Left colon (tissue), 2 donors: ENCODE results near the gene RETREG1. TPM values are rescaled to one million over a fixed set of nuclear protein-coding genes. Genes with fewer than 3 reads are reported as not detected.
"Not testable (repeated sequence)": the region's sequence is repeated elsewhere in the genome, so short reads cannot be mapped to it uniquely, and the experiment has no call there.

Source experiments
- ATAC-seq: fragments of 200-7000 bp; cut with Tn5 transposase; one replicate; pipeline ENCODE4 v1.9.1; 2020; ENCODE audit warnings: mild to moderate bottlenecking, moderate library complexity
- DNase-seq, 2 donors: peaks; one replicate each; pipeline ENCODE4 v3.0.0-alpha.2; 2020
- intact Hi-C, 2 donors: fragments of 100-400 bp; cut with DNase I in 1 of 2; cut with micrococcal nuclease in 1 of 2; formaldehyde crosslinking; loops; one replicate each; pipeline versions ENCODE4 v1.11.2 to v1.14.0; 2022; cut with DNase I, micrococcal nuclease
- total RNA-seq, 2 donors: library from RNA; stranded (reverse); fragmentation: NEBNext Ultra II Directional; extraction: Animal tissue kit (Norgen Biotek cat#: 25700); gene quantifications; one replicate each; pipeline ENCODE4 v1.2.1, GENCODE V29; 2021
- donor health status: DM: no; HTN: no; CAD: no.
- donor health status: DM: yes; HTN: yes; CAD: no.

Gene RETREG1
- total RNA-seq, 2 donors from 2014 or later = 63.7 to 100 TPM

DNA sequence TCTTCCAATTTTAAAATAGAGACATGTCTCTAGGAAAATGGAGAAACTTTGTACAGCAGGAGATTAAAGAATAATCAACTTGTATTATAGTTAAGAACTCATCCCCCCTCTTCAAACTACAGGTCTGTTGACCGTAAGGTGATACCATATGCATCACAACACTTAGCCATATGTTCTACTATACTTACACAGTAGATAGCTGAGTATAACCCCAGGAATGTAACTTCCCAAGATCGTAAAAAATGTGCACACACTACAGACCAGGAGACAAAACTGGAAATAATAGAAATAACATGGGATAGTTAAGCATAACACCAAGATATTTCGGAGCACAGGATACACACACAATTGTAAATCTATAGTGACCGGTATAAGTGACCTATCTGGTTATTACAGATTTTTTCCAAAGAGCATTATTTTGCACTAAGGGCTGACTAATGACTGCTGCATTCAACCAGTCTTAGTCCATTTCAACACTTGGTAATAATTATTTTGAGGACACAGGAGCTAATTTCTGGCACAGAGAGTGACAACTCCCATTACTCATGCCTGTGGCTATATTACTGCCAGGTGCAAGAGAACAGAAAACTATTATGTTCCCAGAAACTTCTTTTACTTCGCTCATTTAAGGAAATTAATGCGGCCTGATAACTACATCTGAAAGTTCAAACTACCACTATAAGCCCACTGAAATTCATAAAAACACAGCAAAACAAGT lies 135.8 kb downstream of the RETREG1 start:
- ATAC-seq = no peak
- intact Hi-C loops = loop anchor here in 1 of 2 donors (10.0 kb wide), 1 partner anchor 184 kb away; no protein-coding TSS in a partner anchor
- DNase-seq = no peak

DNA sequence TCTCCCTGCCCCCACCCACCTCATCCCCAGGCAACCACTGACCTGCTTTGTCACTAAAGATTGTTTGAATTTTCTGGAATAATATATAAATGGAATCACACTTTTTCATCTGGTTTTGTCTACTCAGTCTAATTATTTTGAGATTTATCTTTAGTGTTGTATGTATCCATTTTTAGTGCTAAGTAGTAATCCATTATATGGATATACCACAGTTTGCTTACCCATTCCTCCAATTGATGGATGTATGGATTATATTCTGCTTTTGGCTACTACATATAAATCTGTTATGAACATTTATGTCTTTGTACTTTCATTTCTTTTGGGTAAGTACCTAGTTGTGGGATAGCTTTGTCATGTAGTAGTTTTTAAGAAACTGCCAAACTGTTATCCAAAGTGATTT lies 136.7 kb downstream of the RETREG1 start:
- intact Hi-C loops = loop anchor here in 1 of 2 donors (10.0 kb wide), 1 partner anchor 185 kb away; no protein-coding TSS in a partner anchor
- ATAC-seq (no peak), DNase-seq (no peak)

DNA sequence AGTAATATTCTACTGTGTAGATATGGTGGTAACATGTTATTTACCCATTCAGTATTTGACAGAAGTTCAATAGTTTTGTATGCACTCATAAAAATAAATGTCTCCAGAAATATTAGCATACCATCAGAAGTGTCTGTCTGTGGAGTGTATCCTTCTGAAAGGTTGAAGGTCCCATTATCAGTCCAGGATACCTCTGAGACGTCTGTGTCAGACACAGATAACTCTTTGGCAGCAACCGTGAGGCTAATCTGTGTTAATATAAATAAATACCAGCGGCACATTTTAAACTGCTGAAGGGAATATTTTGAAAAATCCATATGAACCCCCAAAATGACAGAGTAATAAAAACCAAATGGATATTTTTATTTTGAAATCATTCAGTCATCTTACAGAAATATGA lies 139.3 kb downstream of the RETREG1 start:
- DNase-seq = no peak
- intact Hi-C loops = no loop called here
- ATAC-seq = no peak

DNA sequence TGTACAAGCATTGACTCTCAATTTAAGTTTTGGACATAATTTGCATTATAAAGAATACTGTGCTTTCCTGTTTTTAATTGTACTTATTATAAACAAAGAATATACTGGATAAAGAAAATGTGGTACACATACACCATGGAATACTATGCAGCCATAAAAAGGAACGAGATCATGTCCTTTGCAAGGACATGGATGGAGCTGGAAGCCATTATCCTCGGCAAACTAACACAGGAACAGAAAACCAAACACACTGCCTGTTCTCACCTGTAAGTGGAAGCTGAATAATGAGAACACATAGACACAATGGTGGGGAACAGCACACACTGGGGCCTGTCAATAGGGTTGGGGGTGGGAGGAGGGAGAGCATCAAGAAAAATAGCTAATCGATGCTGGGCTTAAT lies 140.4 kb downstream of the RETREG1 start:
- ATAC-seq, intact Hi-C loops, DNase-seq: not testable (repeated sequence)

DNA sequence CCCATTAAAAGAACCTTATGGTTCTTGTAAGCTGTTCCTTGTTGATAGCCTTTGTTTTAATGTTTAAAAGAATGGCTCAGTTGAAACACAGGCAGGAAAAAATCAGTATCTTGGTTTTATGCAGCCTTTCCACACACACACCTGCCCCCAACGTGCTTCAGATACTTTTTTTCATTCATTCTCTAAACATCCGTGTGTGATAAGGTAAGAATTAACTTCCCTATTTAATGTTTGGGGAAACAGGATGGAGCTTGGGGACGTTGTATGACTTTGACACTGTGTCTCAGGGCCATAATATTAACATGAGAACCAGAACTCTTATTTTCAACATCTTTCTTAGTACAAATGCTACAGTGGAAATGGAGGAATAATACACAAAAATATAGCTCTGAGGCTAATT lies 145.4 kb downstream of the RETREG1 start:
- intact Hi-C loops = no loop called here
- no peak for DNase-seq
- peak; percentile 57 for ATAC-seq

DNA sequence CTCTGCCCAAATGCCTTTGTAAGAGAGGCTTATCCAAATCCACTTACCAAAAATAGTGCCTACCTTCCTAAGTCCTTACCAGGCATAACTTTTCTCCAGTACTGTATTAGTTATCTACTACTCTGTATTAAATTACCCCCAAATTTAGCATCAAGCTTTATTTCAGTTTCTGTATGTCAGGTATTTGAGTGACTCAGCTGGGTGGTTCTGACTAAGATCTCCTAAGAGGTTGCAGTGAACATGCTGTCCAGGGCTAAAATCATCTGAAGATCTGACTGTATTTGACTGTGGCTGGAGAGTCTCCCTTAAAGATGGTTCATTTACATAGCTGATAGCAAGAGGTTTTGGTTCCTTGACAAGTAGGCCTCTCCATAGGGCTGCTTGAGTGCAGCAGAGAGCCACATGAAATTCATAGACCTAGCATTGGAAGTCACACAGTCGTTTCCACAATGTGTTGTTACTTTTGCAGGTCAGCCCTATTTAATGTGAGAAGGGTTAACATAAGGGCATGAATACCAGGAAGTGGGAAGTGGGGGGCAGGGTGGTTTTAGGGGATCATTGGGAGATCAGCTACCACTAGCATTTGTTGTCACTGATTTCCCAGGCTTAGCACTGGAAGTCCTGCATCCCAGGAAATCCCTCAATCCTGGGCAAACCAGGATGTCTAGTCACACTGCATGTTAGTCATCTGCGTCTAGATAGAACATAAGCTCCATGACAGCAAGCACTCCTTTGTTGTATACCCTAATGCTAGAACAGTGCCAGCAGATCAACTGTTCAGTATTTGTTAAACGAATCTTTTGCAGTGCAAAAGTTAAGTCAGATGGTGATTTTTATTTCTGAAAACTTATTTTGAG lies 149.2 kb downstream of the RETREG1 start:
- ATAC-seq = no peak
- intact Hi-C loops = no loop called here
- no peak for DNase-seq

DNA sequence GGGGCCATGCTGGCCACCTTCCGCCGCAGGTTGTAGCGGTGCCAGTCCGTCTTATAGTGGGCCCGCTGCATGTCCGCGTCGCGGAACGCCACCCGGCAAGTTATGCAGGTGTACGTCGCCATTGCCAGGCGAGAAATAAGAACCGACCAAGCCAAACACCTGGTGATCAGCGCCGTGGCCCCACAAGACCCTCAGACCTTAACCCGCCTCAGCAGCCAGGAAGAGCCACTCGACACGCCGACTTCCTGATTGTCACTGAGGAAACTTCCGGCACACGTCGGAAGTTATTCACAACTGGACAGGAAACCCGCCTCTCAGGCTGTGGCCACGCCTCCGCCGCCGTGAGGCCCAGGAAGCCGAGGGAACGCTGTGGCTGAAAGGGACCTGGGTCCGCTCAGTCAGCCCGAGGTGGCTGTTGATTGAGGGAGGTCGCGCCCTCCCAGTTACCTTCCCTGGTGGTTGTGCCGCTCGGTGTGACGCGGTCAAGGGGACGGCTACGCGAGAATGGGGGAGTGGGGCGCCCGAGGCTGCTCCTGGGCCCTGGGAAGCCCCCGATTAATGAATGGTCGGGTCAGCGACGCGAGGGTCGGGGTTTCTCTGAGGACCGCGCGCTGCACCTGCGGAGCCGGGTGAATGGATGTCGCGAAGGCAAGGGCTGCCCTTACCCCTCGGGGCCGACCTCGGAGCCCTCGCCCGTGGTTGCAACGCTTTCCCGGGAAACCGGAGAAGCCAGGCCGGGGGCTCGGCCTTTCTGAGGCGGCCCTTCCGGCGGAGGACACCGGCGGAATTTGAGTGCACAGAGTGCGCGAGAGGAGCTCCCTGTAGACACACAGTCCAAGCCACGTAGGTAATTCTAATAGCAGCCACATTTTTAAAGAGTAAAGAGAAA lies 151.0 kb downstream of the RETREG1 start, which contains the start of gene ZNF622:
ZNF622 (minus strand) TSS at position 257 of the 889 bp plus-strand sequence; CDS start at position 122, 135 bp downstream.
- intact Hi-C loops = no loop called here
- peak; percentile 93 for ATAC-seq
- DNase-seq = peak; percentile 94 to 96

DNA sequence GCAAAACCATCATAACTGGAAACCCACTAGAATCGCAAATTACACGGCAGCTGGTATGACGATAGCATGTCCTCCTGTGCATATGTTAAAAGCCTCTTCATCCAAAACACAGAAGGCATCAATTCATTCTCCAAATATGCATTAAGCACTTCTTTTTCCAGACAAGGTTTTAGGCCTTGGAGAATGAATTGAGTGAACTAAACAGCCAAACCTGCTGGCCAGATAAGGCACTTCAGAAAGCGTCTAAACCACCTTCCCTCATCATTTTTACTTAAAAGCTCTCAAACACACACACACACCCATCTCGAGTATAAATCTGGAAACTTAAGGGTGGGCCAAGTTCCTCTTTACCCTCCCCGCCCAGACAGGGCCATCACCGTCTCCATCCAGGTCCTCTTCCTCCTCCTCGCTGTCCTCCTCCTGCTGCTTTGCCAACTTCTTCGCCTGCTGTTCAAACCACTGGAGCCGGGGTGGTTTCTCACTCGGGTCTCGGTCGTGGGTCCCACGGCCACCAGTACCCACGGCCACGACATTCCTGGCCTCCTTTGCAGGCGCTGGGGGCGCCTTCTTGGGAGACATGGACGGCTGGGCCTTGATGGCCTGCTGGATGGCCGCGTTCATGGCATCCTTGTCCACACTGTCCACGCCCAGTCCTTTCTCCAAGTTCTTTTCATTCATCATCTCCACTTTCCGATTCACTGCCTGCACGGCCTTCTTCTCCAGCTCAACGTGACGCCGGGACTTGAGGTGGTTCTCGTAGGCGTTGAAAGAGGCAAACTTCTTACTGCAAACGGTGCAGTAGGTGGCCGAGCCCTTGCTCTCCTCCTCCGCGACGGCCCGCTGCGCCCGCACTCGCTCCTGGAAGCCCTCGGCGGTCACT lies 151.9 kb downstream of the RETREG1 start:
- DNase-seq = no peak
- peak; percentile 25 for ATAC-seq
- intact Hi-C loops = no loop called here

DNA sequence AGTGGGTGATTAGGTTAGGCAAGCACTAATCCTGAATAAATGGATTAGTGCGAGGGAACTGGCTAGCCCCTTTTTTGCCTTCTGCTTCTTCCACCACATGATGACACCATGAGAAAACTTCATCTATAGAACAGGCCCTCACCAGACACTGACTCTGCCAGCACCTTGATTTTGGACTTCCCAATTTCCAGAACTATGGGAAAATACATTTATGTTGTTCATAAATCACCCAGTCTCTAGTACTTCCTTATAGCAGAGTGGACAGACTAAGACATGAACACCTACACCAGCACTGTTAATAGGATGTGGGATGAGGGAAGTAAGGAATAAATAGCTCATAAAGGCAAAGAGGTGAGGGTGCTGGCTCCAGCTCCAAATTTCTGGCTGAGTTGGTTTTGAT lies 152.6 kb downstream of the RETREG1 start:
- ATAC-seq (peak; percentile 18), DNase-seq (no peak)
- intact Hi-C loops = no loop called here

DNA sequence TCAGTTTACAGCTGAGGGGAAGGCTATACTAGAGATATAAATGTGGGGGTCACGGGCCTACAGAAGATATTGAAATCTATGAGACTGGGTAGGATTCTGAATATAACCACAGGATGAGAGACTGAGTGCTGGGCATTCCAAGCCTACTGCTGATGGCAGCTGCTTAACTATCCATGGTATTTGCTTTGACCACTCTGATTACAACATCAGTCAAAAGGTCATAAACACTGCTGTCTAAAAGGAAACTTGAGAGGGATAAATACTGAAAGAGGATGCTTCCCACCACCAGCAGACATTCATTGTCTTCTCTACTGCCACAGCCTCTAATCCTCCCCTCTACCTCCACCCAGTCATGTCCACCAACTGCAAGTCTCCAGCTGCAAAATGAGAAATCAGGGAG lies 155.0 kb downstream of the RETREG1 start:
- intact Hi-C loops = no loop called here

DNA sequence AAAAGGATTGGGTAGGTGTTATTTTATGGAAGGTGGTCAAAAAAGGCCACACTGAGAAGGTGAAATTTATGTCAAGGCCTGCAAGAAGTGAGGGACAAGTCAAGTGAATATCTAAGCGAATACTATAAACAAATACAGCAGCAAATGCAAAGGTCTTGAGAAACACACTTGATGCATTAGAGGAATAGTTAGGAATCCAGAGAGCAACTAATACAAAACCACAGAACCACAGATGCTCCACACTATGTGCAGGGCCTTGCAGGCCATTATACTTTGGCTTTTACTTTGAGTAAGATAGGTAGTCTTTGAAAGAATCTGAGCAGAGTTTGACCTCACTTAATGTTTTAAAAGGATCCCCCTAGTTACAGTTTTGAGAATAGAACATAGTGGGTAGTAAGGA lies 155.8 kb downstream of the RETREG1 start:
- intact Hi-C loops = no loop called here
- DNase-seq (no peak), ATAC-seq (no peak)

More for the DNA sequence above, 155.0 kb downstream of the RETREG1 start:
- DNase-seq (no peak), ATAC-seq (no peak)

DNA sequence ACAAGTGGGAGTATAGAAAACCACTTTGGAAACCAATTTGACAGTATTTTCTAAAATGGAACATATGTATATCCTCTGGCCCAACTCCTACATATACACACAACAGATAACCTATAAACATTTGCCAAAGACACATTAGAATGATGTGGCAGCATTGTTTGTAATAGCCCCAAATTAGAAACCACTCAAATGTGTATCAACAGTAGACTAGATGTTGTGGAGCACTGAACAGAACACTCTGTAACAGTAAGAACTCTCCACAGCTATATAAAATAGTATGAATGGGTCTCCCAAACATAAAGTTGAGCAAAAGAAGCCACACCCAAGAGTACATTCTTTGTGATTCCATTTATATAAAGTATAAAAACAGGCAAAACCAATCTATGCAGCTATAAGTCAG lies 157.3 kb downstream of the RETREG1 start:
- DNase-seq (no peak), ATAC-seq (no peak)
- intact Hi-C loops = no loop called here

DNA sequence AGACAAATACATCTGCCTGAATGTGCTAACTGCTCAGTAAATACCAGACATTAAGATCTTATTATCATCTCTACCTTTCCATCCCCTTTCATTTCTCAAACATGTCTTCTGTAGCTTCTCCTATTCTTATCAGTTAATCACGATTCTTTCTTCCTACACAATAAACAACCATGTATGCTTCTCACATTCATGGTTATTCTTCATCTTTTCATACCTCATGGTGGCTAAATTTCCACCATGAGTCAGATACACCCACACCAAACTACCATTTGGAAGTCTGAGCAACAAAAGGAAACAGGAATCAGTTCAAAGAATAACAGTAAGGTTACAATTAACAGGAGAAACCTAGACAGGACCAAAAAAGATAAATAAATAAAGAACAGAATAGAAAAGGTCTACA lies 158.9 kb downstream of the RETREG1 start:
- DNase-seq = no peak
- no peak for ATAC-seq
- intact Hi-C loops = no loop called here

DNA sequence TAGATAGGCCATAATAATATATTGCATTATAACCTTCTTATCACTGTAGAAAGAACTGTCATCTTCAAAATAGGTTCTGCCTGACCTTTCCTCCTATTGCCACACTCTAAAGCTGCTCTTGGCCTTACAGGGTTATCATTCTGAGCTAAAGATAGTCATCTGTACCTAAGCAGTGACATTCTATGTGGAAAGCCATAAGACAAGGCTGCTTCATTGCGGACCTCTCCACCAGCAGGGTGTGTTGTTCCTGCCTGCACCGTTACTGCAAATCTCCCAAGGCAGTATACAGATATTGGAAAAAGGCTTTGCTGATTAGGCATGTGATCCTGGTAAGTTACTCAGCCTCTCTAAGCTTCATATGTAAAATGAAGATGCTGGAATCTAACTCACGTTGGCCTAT lies 159.3 kb downstream of the RETREG1 start:
- DNase-seq (no peak), ATAC-seq (peak; percentile 46)
- intact Hi-C loops = no loop called here

DNA sequence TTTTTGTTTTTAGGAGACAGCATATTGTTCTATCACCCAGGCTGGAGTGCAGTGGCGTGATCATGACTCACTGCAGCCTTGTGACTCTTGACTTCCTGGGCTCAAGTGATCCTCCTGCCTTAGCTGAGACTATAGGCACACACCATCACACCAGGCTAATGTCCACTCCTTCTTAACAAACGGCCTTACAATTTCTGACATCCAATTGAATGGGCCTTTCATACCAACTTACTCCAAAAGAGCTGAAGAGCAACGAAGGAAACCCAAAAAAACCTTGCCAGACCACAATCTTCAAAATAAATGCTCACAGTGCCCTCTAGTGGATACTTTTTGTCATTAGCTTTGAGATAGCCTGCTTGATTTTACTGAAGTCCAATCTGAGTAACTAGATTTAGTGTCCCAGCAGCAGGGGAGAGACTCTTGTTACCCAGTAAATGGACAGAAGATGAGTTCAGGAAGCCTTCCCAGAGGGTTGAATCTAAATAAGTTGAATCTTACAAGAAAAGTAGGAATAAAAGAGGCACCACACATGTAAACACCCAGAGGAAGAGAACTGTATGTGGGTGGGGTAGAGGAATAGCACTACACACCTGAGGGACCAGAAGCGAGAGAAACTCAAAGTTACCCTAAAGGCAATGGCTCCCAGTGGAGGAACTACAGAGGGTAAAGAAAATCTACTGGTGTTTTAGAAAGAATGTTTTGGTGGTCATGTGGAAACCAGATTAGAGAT lies 160.5 kb downstream of the RETREG1 start:
- DNase-seq (no peak), ATAC-seq (peak; percentile 73)
- intact Hi-C loops = no loop called here

DNA sequence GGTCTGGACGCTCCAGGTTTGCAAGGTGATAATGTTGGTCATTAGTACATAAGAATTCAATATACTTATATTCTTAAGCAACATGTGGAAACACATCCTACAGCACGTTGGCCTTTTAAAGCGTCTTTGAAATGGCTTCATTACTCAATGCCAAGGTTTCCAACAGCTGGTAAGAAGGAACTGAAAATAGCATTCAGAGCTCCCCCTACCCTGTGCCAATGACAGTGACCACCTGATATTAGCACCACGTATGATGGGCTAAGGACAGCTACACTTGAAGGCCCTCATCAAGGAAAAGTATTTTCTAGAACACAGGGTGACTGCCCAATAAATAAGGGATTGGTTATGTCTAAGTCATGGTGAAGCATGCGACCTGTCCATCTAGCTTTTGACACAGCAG lies 161.1 kb downstream of the RETREG1 start:
- DNase-seq (no peak), ATAC-seq (no peak)
- intact Hi-C loops = no loop called here

DNA sequence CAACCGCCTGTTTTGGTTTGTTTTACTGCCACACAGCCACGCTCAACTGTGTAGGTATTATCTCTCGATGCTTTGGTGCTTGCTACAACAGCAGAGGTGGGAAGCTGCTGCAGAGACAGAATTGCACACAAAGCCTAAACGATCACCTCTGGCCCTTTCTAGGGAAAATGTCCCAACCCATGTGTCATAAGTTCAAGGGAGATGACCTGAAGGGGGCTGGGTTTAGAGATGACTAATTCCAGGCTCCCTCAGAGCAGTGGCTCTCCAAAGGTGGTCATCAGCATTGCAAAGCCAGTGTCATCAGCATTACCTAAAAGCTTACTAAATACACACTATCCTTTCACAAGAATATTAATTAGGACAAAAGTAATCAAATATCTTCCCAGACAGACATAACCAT lies 162.1 kb downstream of the RETREG1 start:
- intact Hi-C loops = no loop called here
- ATAC-seq = no peak
- DNase-seq = no peak
